K562 (cell line): ENCODE results near the gene E2F2. TPM values are rescaled to one million over a fixed set of nuclear protein-coding genes. Genes with fewer than 3 reads are reported as not detected.

Experiments used
- AFF4 ChIP-seq: sonication (generic); formaldehyde crosslinking; IDR thresholded peaks from 2 replicates; pipeline ENCODE4 v1.8.0; 2023; ENCODE audit warnings: mild to moderate bottlenecking, missing genetic modification reagents
- ARHGAP35 ChIP-seq: fragments of 450-650 bp; IDR thresholded peaks from 2 replicates; pipeline ENCODE4 v1.6.1; 2018; ENCODE audit not compliant: partially characterized antibody
- CHD2 ChIP-seq: IDR thresholded peaks from 2 replicates; pipeline ENCODE4 v1.6.1; 2011; ENCODE audit warnings: low read depth, low read length
- E2F3 ChIP-seq: fragments of 250-450 bp; sonication (Bioruptor Pico); IDR thresholded peaks from 2 replicates; pipeline ENCODE4 v1.4.0; 2020; ENCODE audit warnings: mild to moderate bottlenecking
- HIVEP1 ChIP-seq: fragments of 250-450 bp; sonication (Bioruptor Pico); IDR thresholded peaks from 2 replicates; pipeline ENCODE4 v1.4.0; 2020; ENCODE audit warnings: mild to moderate bottlenecking
- IFI16 ChIP-seq: fragments of 250-450 bp; sonication (Bioruptor Pico); IDR thresholded peaks from 2 replicates; pipeline ENCODE4 v2.1.2; 2022; ENCODE audit warnings: mild to moderate bottlenecking, inconsistent platforms
- NR2F6 ChIP-seq: fragments of 450-650 bp; formaldehyde crosslinking; IDR thresholded peaks from 2 replicates; pipeline ENCODE4 v1.4.0; 2020; ENCODE audit warnings: mild to moderate bottlenecking
- OTX1 ChIP-seq: fragments of 450-650 bp; formaldehyde crosslinking; IDR thresholded peaks from 2 replicates; pipeline ENCODE4 v1.4.0; 2022; ENCODE audit warnings: mild to moderate bottlenecking
- PBX2 ChIP-seq, 2 experiments: IDR thresholded peaks in 1 of 2; conservative IDR thresholded peaks in 1 of 2; 2 replicates each; pipeline ENCODE4 v1.6.1; 2016; ENCODE audit warnings: low read depth in 2 of 2, mild to moderate bottlenecking in 1 of 2, missing compliant biosample characterization in 1 of 2, missing genetic modification characterization in 1 of 2, moderate library complexity in 1 of 2
- POLR2H ChIP-seq: IDR thresholded peaks from 2 replicates; pipeline ENCODE4 v1.6.1; 2016; ENCODE audit warnings: missing genetic modification characterization, low read depth, mild to moderate bottlenecking, control low read depth, missing compliant biosample characterization, moderate library complexity
- RBM17 ChIP-seq: fragments of 200-400 bp; formaldehyde crosslinking; IDR thresholded peaks from 2 replicates; pipeline ENCODE4 v1.6.1; 2017; ENCODE audit warnings: low read depth, mild to moderate bottlenecking, low read length, borderline replicate concordance
- RBM34 ChIP-seq: fragments of 200-400 bp; formaldehyde crosslinking; IDR thresholded peaks from 2 replicates; pipeline ENCODE4 v1.6.1; 2018; ENCODE audit warnings: low read length, borderline replicate concordance; ENCODE audit not compliant: insufficient read depth
- TEAD4 ChIP-seq, 2 experiments: sonication (generic) in 1 of 2; formaldehyde crosslinking in 1 of 2; IDR thresholded peaks; 2 replicates each; pipeline versions ENCODE4 v1.6.1 to v1.8.0; 2012 to 2022; ENCODE audit warnings: borderline replicate concordance in 1 of 2, inconsistent platforms in 1 of 2, low read length in 1 of 2, mild to moderate bottlenecking in 1 of 2, missing genetic modification reagents in 1 of 2
- THRA ChIP-seq: fragments of 450-650 bp; IDR thresholded peaks from 2 replicates; pipeline ENCODE4 v1.6.1; 2017; ENCODE audit warnings: mild to moderate bottlenecking, moderate library complexity
- ZKSCAN3 ChIP-seq: fragments of 250-450 bp; sonication (Bioruptor Pico); IDR thresholded peaks from 2 replicates; pipeline ENCODE4 v1.4.0; 2020
- ZNF431 ChIP-seq: sonication (generic); formaldehyde crosslinking; IDR thresholded peaks from 2 replicates; pipeline ENCODE4 v1.8.0; 2022; ENCODE audit warnings: mild to moderate bottlenecking, missing genetic modification reagents
- ZNF449 ChIP-seq: fragments of 250-450 bp; sonication (Bioruptor Pico); IDR thresholded peaks from 2 replicates; pipeline ENCODE4 v1.8.0; 2022; ENCODE audit warnings: moderate library complexity, mild to moderate bottlenecking, inconsistent platforms
- ZSCAN32 ChIP-seq: fragments of 450-650 bp; formaldehyde crosslinking; IDR thresholded peaks from 2 replicates; pipeline ENCODE4 v1.4.0; 2020; ENCODE audit warnings: mild to moderate bottlenecking, moderate library complexity
- polyA plus RNA-seq, 8 experiments: library from polyadenylated mRNA; depleted of rRNA in 4 of 8; stranded (reverse) in 5 of 8; unstranded in 3 of 8; fragments of >200 nt; fragmentation: Nextera tagmentation in 2 of 8; fragmentation: Illumina TruSeq in 1 of 8; extraction: Ambion mirVana in 2 of 8; extraction: Trizol in 1 of 8; gene quantifications; 2 replicates each; pipeline versions ENCODE4 v1.2.1 to v1.2.3, GENCODE V29; 2011 to 2014; ENCODE audit warnings: inconsistent platforms in 1 of 8, missing spikeins in 1 of 8
- total RNA-seq, 7 experiments: library from RNA; depleted of rRNA in 6 of 7; stranded (reverse); fragments of >200 nt in 6 of 7; fragmentation: Illumina TruSeq in 2 of 7; extraction: Trizol in 2 of 7; gene quantifications; 2 replicates each; pipeline versions ENCODE4 v1.2.1 to v1.2.3, GENCODE V29; 2011 to 2021; ENCODE audit warnings: low replicate concordance in 1 of 7

The E2F2 gene
- total and polyA plus RNA-seq, 9 of the 15 experiments (the other 6 are each of a cell fraction or from before 2014, with no cell fraction given): 3.1 to 25.3 (median 11.4) TPM

GRCh38 chr1:23478896-23479665, 52.0 kb downstream of the E2F2 start (continued):
- no peak for TF ChIP-seq PBX2 (CRISPR knock-in tag; IDR thresholded peaks at IDR 0.05; ENCODE audit: low read depth)
- TF ChIP-seq PBX2 (tag; conservative IDR thresholded peaks at IDR 0.05; ENCODE audit: low read depth): peak; percentile 95
- no peak for TF ChIP-seq AFF4 (CRISPR knock-in tag)
- TF ChIP-seq THRA: no peak
- TF ChIP-seq TEAD4 (IDR thresholded peaks at IDR 0.05; ENCODE audit: low read length): no peak
- no peak for TF ChIP-seq TEAD4 (CRISPR knock-in tag; IDR thresholded peaks at IDR 0.05; ENCODE audit: borderline replicate concordance)
- TF ChIP-seq ZSCAN32 (CRISPR knock-in tag): no peak
- no peak for TF ChIP-seq ARHGAP35
- no peak for TF ChIP-seq CHD2
- TF ChIP-seq POLR2H (tag): peak; percentile 91
- no peak for TF ChIP-seq NR2F6 (CRISPR knock-in tag)
- no peak for TF ChIP-seq RBM34
- TF ChIP-seq IFI16 (CRISPR knock-in tag): no peak
- TF ChIP-seq HIVEP1 (CRISPR knock-in tag): no peak
- no peak for TF ChIP-seq ZNF449 (CRISPR knock-in tag)
- peak; percentile 16; the same call in 1 of the 2 replicates for TF ChIP-seq E2F3 (CRISPR knock-in tag)
- TF ChIP-seq OTX1 (CRISPR knock-in tag): no peak
- no peak for TF ChIP-seq RBM17
- no peak for TF ChIP-seq ZKSCAN3 (CRISPR knock-in tag)
- TF ChIP-seq ZNF431 (CRISPR knock-in tag): no peak
